HG02981 (cell line): ENCODE results near the gene USH1C.

ENCODE experiments used
- ATAC-seq: cut with Tn5 transposase; IDR thresholded peaks from one replicate; pipeline ENCODE4 v1.9.1; 2021; ENCODE audit warnings: mild to moderate bottlenecking, moderate library complexity; ENCODE audit not compliant: unreplicated experiment

Gene USH1C

GRCh38 chr11:17510507-17511206, 33.6 kb downstream of the USH1C start:
- ATAC-seq, result no peak

DNA sequence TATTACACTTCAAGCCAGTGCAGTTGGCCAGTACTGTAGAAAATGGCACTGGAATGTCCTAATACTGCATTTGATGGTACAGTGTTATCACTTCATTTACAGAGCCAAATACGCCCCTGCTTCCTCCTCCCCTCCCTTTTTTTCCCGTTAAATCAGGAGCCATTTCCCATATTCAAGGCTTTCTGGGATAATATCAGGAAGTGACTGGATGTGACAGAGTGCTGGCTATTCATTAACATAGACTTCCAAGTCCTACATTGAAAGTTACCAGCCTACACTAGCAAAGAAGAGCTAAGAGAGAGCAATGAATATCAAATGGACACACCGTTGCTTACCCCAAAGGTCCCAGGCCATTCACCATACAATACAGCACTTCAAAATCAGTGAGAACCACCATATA, 35.4 kb downstream of the USH1C start:
- ATAC-seq, result no peak

DNA sequence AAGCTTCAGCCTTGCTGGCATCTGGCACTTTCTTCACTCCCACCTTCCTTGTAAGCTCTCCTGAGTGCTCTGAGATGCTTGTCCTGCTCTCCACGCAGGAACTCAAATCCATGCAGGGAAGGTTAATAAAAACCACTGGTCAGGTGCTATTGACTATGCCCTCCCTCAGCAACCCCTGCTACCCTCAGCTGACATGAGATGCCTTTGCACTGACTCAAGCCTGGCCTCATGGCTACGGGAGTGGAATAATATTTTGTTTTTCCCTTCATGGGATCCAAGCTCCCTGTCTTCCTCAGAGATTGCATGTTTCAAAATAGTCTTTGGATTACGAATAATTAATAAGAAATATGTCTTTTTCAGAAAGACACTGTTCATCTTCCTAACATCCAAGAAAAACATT, 35.9 kb downstream of the USH1C start:
- no peak for ATAC-seq

GRCh38 chr11:17507773-17508172, 36.4 kb downstream of the USH1C start:
- ATAC-seq, result no peak

DNA sequence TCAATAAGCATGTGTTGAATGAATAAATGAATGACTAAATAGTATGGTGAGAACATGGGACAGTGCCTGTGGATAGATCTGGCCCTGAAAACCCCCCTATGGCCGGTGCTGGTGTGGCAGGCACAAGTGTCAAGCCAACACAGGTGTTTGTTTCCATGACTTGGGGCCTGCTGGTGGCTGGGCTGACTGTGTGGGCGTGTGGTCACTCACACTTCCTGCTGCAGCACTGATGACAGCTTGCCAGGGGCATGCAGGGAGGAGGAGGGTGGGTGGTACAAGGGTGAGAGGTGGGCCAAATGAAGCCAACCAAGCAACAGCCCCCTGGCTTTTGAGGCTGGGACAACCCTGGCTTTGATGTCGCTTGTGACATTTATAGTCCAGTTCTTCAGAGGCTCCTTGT, 37.3 kb downstream of the USH1C start:
- no peak for ATAC-seq

- ATAC-seq, result no peak
Observed at GRCh38 chr11:17506314-17506713, 37.9 kb downstream of the USH1C start.

- no peak for ATAC-seq
Observed at GRCh38 chr11:17505146-17505545, 39.1 kb downstream of the USH1C start.

DNA sequence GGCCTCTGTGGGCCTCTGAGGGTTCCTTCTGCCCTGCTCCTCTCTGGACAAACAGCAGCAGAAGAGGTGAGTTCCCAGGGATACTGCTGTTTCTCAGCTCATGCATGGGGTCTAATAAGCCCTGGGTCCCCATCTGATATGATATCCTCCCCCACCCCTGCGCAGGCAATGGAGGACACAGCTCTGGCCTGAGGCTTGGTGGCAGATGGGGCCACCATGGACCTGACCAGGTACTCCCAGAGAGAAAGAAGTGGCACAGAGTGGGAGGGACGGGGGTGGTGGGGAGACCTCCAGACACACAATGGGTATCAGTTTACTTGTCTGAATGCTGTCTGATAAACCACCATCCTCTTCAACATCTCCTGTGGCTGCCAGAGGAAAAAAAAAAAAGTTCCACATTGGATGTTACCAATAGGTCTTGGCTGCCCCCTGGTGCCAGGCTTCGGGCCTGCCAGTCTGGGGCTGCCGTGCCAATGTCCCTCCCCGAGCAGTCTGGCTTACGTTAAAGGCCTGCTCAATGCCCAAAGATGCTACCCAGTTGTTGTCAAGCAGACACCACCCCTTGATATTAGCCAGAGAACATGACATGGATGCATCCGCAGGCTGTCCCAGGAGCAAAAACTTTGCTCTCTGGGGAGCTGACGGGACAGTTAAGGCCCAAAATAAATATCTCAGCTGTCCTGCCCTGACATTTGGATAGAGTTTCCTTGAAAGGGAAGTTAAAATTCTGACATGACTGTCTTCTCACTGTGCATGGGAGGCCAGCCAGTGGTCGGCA, 39.7 kb downstream of the USH1C start:
- peak; percentile 61 for ATAC-seq

DNA sequence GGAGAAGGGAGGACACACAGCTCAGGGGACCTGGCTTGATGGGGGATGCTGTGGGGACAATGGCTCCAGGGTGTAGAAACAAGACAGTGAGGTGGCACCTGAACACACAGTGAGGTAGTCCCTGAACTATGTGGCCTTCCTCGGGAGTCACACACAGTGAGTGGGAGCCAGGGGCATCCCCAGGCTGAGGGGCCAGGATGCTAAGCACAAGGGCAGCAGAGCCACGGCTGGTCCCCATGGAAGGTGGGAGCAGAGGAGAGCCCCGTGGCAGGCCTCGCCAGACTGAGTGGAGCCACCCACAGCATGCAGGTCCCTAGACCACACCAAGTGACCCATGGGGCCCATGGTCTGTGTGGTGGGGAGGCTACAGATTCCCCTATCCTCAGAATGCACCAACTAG, 41.6 kb downstream of the USH1C start:
- no peak for ATAC-seq

GRCh38 chr11:17500673-17501072, 43.5 kb downstream of the USH1C start:
- no peak for ATAC-seq

- no peak for ATAC-seq
Observed at GRCh38 chr11:17498475-17498874, 45.7 kb downstream of the USH1C start.

DNA sequence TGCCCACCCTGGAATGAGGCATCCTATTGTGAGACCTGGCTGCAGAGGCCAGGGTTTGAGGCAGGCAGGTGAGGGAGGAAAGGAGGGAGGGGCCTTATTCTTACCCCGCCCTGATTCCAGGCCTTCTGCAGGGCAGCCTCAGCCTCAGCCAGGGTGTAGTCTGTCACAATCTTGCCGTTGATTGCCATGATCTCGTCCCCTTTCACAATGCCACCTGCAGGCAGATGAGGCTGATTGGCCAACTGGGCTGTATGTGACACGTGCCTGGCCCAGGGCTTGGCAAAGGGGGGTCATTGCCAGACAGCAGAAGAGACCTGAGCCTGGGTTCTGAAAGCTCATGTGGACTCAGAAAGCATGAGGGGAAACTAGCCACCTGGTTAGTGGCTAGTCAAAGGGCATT, 46.2 kb downstream of the USH1C start:
- no peak for ATAC-seq

DNA sequence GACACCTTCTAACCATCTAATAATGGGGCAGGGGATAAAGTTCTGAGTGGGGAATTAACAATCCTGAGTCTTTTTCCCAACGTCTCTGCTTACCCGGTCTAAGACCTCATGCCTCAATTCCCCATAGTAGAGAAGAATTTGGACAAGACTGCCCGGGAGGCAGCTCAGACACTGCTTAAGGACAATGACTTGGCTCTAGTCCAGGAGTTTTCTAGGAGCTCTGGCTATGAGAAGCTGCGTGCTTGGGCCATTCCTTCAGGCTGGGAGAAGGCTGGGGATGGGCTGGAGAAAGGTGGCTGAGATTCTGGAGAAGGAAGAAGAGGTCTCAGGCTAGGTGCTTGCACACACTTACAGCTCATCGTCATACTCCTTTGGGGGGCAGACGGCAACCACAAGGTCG, 47.8 kb downstream of the USH1C start:
- no peak for ATAC-seq

- no peak for ATAC-seq
Observed at GRCh38 chr11:17494019-17494418, 50.2 kb downstream of the USH1C start.

DNA sequence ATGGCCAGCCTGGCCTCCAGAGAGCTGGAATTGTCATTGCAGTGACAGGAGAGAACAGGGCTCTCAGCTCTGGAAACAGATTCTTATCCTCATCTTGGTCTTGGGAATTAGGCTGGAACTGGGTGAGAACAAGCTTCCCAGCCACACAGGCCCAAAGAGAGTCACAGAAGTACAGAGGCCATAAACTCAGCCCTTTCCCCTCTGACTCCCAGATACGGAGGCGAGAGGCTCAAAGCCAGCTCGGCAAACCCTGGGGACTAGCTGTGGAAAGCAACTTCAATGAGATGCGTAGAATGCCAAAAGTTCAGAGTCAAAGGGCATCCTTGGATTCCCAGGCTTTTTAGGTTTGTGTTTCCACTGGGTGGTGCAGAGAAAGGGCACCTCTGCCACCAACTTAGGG, 53.3 kb downstream of the USH1C start:
- no peak for ATAC-seq

DNA sequence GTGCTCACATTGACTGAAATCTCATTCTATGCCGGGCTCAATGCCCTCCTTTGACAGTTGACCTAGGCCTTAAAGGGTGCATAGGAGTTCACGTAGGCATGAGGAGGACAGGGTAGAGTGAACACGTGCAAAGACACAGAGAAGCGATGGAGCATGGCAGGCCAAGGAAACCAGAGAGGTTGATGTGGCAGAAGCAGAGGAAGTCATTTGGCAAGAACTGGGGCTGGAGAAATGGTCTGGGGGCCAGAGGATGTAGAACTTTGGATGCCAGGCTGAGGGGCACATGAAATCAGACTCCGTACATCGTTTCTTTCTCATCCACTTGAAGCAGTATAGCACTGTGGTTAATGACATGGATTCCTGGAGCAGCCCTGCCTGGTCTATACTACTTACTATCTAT, 54.0 kb downstream of the USH1C start:
- no peak for ATAC-seq

- no peak for ATAC-seq
Observed at GRCh38 chr11:17489751-17490150, 54.5 kb downstream of the USH1C start.

DNA sequence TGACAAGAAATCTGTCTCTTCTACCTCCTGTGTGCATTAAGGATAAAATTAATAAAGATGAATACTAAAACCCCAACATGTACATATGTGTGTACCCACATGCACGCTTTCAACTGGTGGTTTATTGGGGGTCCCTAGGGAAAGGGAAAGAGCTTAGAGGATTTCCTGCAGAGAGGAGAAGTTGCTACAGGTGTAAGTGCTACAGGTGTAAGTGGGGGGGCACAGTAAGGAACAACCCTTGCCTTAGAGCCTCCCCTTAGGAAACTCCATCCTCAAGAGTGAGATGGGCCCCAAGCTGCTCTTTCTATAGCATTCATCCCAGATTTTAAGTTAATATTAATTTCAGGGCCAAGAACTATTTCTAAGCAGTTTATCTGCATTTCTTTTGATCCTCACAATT, 55.7 kb downstream of the USH1C start:
- no peak for ATAC-seq

GRCh38 chr11:17486646-17487045, 57.6 kb downstream of the USH1C start:
- ATAC-seq, result no peak

DNA sequence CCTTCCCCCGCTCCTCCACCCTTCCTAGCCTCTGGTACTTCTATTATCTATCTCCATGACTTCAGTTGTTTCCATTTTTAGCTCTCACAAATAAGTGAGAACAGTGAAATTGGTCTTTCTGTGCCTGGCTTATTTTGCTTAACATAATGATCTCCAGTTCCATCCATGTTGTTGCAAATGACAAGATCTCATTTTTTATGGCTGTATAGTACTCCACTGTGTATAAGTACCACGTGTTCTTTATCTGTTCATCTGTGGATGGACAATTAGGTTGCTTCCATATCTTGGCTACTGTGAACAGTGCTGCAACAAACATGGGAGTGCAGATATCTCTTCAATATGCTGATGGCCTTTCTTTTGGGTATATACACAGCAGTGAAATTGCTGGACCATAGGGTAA, 60.7 kb downstream of the USH1C start:
- ATAC-seq, result no peak

GRCh38 chr11:17481905-17482304, 62.3 kb downstream of the USH1C start:
- no peak for ATAC-seq
